GM19099 (cell line): ENCODE results near the gene ATP13A3.
A peak's percentile ranks its signal among the peaks of the same experiment; 100 is the strongest.

Experiments used
- POLR2A ChIP-seq: IDR thresholded peaks from 3 replicates; pipeline ENCODE4 v1.6.1; 2011; ENCODE audit warnings: low read depth; ENCODE audit not compliant: insufficient read length; ENCODE audit errors: extremely low read depth

ATP13A3 gene

GRCh38 chr3:194503081-194503531 lies 16.3 kb upstream of the ATP13A3 start:
- TF ChIP-seq POLR2A: no peak

GRCh38 chr3:194500198-194500597 lies 13.4 kb upstream of the ATP13A3 start:
- TF ChIP-seq POLR2A: no peak

GRCh38 chr3:194497799-194498575 lies 11.2 kb upstream of the ATP13A3 start:
- no peak for TF ChIP-seq POLR2A

- TF ChIP-seq POLR2A: no peak
Observed at GRCh38 chr3:194496217-194496919, 9.6 kb upstream of the ATP13A3 start.

GRCh38 chr3:194494951-194495374 lies 8.2 kb upstream of the ATP13A3 start:
- TF ChIP-seq POLR2A: no peak

GRCh38 chr3:194492001-194492400 lies 5.2 kb upstream of the ATP13A3 start:
- no peak for TF ChIP-seq POLR2A

- peak; percentile 48 for TF ChIP-seq POLR2A
Observed at GRCh38 chr3:194489736-194490612, 3.2 kb upstream of the ATP13A3 start.

- no peak for TF ChIP-seq POLR2A
Observed at GRCh38 chr3:194488055-194488742, 1.4 kb upstream of the ATP13A3 start.

GRCh38 chr3:194487289-194488054 lies 670 bp upstream of the ATP13A3 start:
- peak; percentile 42 for TF ChIP-seq POLR2A

- TF ChIP-seq POLR2A: no peak
Observed at GRCh38 chr3:194485881-194486539, 792 bp downstream of the ATP13A3 start.

- TF ChIP-seq POLR2A: no peak
Observed at GRCh38 chr3:194485468-194485880, 1.3 kb downstream of the ATP13A3 start.

- TF ChIP-seq POLR2A: no peak
Observed at GRCh38 chr3:194484614-194485013, 2.2 kb downstream of the ATP13A3 start.

- no peak for TF ChIP-seq POLR2A
Observed at GRCh38 chr3:194483850-194484249, 3.0 kb downstream of the ATP13A3 start.

- no peak for TF ChIP-seq POLR2A
Observed at GRCh38 chr3:194482196-194482593, 4.6 kb downstream of the ATP13A3 start.
